ENCODE results near the gene PKD1L1. TPM values are rescaled to one million over a fixed set of nuclear protein-coding genes. Genes with fewer than 3 reads are reported as not detected.

Gene PKD1L1
- total RNA-seq, 4 donors from 2014 or later: 0.11 to 2.6 TPM; not detected in 2

DNA sequence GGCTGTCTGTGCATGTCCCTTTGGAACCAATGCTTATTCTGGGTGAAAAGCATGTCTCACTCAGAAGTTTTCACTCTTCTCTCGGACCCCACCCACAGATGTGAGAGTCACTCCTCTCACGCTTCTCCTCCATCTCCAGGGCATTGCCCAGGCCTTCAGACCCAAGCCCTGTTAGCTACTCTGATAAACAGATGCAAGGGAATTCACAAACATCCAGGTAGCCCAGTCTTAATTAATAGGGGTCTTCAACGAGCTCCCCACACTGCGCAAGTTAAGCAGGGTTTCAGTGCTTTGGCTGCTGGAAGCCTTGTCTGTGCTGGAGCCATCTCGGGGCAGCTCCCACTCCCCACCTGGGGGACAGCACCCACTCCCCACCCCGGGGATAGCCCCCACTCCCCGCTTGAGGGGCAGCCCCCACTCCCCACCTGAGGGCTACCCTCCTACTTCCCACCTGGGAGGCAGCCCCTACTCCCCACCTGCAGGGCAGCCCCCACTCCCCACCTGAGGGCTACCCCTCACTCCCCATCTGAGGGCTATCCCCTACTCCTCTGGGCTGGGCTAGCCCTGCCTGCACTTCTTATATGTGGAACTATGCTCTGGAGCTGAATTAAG lies 8.7 kb downstream of the PKD1L1 start:
- WGBS: 72% methylated on average over 6 of the region's 7 CpGs
- peaks cover 7% of the 10 kb centered on the region for H3K4me1 ChIP-seq
- no peak for TF ChIP-seq POLR2AphosphoS5 (IDR thresholded peaks at IDR 0.05)
- no peak for TF ChIP-seq EP300 (IDR thresholded peaks at IDR 0.05)
- TF ChIP-seq POLR2A (IDR thresholded peaks at IDR 0.05): no peak
- TF ChIP-seq, protein P1, sequence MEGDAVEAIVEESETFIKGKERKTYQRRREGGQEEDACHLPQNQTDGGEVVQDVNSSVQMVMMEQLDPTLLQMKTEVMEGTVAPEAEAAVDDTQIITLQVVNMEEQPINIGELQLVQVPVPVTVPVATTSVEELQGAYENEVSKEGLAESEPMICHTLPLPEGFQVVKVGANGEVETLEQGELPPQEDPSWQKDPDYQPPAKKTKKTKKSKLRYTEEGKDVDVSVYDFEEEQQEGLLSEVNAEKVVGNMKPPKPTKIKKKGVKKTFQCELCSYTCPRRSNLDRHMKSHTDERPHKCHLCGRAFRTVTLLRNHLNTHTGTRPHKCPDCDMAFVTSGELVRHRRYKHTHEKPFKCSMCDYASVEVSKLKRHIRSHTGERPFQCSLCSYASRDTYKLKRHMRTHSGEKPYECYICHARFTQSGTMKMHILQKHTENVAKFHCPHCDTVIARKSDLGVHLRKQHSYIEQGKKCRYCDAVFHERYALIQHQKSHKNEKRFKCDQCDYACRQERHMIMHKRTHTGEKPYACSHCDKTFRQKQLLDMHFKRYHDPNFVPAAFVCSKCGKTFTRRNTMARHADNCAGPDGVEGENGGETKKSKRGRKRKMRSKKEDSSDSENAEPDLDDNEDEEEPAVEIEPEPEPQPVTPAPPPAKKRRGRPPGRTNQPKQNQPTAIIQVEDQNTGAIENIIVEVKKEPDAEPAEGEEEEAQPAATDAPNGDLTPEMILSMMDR (IDR thresholded peaks at IDR 0.05): no peak
- no peaks in the 10 kb centered on the region for H3K9me3 ChIP-seq
- no peak for DNase-seq (ENCODE audit: low spot score in 2 of 2)
- H3K27me3 ChIP-seq: no peaks in the 10 kb centered on the region
- H3K36me3 ChIP-seq: no peaks in the 10 kb centered on the region
- H3K27ac ChIP-seq: peak overlapping the region; percentile 39
- H3K4me3 ChIP-seq: no peak overlapping the region

DNA sequence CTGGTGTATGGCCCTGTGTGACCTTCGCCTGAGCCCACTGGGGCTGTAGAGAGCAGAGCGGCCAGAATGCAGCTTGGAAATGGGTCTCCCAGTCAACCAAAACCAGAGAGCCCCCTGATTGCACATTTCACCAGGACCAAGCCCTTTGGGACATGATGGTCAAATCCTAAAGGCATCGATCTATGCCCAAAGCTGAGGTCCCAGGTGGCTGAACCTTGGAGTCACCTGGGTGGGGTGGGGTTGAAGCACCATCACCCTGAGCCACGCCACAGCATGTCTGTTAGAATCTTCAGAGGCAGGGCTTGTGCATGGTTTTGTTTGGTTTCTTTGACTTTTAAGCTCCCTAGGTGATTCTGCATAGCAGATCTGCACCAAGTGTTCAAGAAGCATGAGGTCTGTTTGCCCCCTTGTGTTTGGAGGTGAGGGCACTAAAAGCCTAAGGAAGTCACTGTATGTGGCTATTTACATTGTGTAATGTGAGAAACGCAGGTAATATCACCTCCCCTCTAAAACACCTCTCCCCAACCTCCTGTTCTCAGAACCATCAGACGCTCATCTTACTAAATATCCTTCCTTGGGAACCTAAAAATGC lies 9.6 kb downstream of the PKD1L1 start:
- Histone ChIP-seq H3K4me3 (no peak overlapping the region), H3K27me3 (no peaks in the 10 kb centered on the region), H3K4me1 (peaks cover 7% of the 10 kb centered on the region), H3K27ac (no peak overlapping the region), H3K36me3 (no peaks in the 10 kb centered on the region), H3K9me3 (no peaks in the 10 kb centered on the region)
- 93% methylated on average over 6 of the region's 6 CpGs for WGBS
- TF ChIP-seq POLR2A (IDR thresholded peaks at IDR 0.05): no peak
- TF ChIP-seq POLR2AphosphoS5 (IDR thresholded peaks at IDR 0.05): no peak
- TF ChIP-seq EP300 (IDR thresholded peaks at IDR 0.05): no peak
- TF ChIP-seq, protein P1 (IDR thresholded peaks at IDR 0.05): no peak
- no peak for DNase-seq (ENCODE audit: low spot score in 2 of 2)

DNA sequence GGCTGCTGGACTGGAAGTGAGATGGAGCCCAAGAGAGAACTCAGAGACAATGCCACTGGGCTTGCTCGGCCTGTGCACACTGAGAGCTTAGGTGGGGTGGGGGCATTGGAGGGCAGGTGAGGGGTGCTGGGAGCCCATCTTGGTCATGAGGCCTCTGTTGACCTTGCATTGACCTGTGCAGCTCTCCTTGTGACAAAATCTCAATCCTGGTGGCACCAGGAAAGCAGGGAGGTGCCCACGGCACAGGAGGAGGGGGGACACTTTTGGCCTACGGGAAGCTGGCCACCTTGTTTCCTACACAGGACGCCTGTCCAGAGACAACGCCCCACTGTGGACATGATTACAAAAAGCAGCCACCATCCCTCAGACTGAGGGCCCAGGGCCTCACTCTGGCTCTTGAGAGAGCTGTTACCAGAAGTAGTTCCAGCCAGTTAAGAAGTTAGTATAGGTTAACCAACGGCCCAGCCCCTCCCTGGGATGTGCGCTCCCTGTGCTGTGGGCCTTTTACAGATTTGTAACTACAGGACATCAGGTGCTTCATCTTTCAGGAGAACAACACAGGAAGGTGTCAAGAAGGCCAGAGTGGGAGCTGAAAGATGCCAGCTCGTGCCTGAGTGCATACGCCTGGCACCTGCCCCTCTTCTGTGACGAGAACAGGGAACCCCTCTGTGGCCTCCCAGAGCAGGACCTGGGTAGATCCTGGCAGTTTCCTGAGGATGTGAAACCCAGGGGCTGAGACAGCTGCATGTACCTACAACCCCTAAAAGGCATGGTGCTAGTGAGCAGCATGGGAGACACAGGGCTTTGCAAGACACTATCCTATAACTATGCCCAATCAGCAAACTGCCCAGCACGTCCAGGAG lies 10.3 kb downstream of the PKD1L1 start:
- H3K4me1 ChIP-seq: peaks cover 7% of the 10 kb centered on the region
- DNase-seq (ENCODE audit: low spot score in 2 of 2): no peak
- no peak overlapping the region for H3K27ac ChIP-seq
- H3K27me3 ChIP-seq: no peaks in the 10 kb centered on the region
- H3K4me3 ChIP-seq: no peak overlapping the region
- no peaks in the 10 kb centered on the region for H3K36me3 ChIP-seq
- TF ChIP-seq POLR2AphosphoS5 (IDR thresholded peaks at IDR 0.05): no peak
- 86% methylated on average over 10 of the region's 11 CpGs for WGBS
- no peaks in the 10 kb centered on the region for H3K9me3 ChIP-seq

DNA sequence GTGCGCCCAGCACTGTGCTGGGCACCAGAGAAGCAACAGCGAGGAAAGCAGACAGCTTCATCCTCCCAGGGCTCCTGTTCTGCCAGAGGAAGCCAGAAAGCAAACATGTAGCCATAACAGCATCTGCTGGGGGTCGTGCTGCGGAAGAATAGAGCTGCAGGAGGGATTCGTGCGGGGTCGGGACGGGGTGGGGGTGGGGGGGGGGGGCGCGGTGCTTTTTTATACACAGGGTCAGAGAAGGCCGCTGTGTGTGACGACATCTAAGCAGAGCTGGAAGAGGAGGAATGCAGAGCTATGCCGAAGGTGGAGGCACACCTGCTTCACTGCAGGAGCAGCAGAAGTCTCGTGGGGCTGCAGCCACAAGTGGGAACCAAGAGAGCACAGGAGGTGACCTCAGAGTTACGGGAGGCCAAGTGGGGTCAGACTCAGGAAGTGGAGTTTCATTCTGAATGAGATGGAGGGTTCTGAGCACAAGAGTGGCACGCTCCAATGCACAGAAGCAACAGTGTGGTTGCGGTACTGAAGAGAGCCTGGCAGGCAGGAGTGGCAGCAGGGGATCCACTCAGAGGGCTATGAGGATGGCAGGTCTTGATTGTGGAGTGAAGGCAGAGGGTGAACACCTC lies 11.1 kb downstream of the PKD1L1 start:
- WGBS: 71% methylated on average over 17 of the region's 17 CpGs
- TF ChIP-seq EP300 (IDR thresholded peaks at IDR 0.05): no peak
- no peak for TF ChIP-seq POLR2A (IDR thresholded peaks at IDR 0.05)
- TF ChIP-seq POLR2AphosphoS5 (IDR thresholded peaks at IDR 0.05): no peak
- TF ChIP-seq, protein P1 (IDR thresholded peaks at IDR 0.05): no peak
- Histone ChIP-seq H3K4me3 (no peak overlapping the region), H3K36me3 (no peaks in the 10 kb centered on the region), H3K9me3 (no peaks in the 10 kb centered on the region), H3K4me1 (peaks cover 7% of the 10 kb centered on the region), H3K27me3 (no peaks in the 10 kb centered on the region), H3K27ac (no peak overlapping the region)
- DNase-seq (ENCODE audit: low spot score in 2 of 2): no peak

DNA sequence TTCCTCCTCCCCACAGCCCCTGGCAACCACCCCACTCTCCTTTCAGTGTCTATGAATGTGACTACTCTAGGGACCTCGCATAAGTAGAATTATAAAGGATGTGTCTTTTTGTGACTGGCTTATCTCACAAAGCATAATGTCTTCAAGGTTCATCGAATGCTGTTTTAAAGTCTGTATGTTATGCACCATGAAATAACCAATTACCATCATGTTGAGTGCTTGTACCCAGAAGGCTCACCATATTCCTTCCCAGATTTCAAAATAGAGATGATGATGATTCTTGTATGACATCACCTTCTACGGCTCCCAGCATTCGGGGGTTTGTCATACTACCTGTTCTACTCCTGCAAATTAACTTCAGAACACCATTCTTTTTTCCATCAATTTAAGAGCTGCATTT lies 11.9 kb downstream of the PKD1L1 start:
- DNase-seq (ENCODE audit: low spot score in 2 of 2): no peak
- H3K9me3 ChIP-seq: no peaks in the 10 kb centered on the region
- H3K27me3 ChIP-seq: no peaks in the 10 kb centered on the region
- H3K4me1 ChIP-seq: peaks cover 7% of the 10 kb centered on the region
- 84% methylated on average over 4 of the region's 4 CpGs for WGBS
- no peak overlapping the region for H3K4me3 ChIP-seq
- H3K27ac ChIP-seq: no peak overlapping the region
- TF ChIP-seq POLR2AphosphoS5 (IDR thresholded peaks at IDR 0.05) (no peak), EP300 (IDR thresholded peaks at IDR 0.05) (no peak), POLR2A (IDR thresholded peaks at IDR 0.05) (no peak)
- TF ChIP-seq, protein P1 (IDR thresholded peaks at IDR 0.05): no peak
- no peaks in the 10 kb centered on the region for H3K36me3 ChIP-seq

Measured in suprapubic skin (tissue), 4 donors.